Fibroblast of pulmonary artery (primary cell): ENCODE measurements around the gene PIP4K2C.

Experiments
- DNase-seq: peaks from one replicate; pipeline ENCODE4 v3.0.0-alpha.2; 2010; ENCODE audit warnings: low read depth
- H3K4me3 ChIP-seq: replicated peaks from 2 replicates; pipeline ENCODE4 v1.5.1; 2011; ENCODE audit warnings: low read depth, mild to moderate bottlenecking, control low read depth, low read length, moderate library complexity
- CTCF ChIP-seq: IDR thresholded peaks from 2 replicates; pipeline ENCODE4 v1.5.1; 2011; ENCODE audit warnings: mild to moderate bottlenecking, control low read depth, low read length, inconsistent platforms; ENCODE audit errors: missing control alignments

The PIP4K2C gene

GRCh38 chr12:57551637-57552305 lies 39.2 kb upstream of the PIP4K2C start:
- no peak for TF ChIP-seq CTCF
- no peak for DNase-seq

GRCh38 chr12:57552306-57552651 lies 38.7 kb upstream of the PIP4K2C start:
- no peak overlapping the region for H3K4me3 ChIP-seq
- no peak for DNase-seq
- TF ChIP-seq CTCF = no peak

More at GRCh38 chr12:57551637-57552305, 39.2 kb upstream of the PIP4K2C start:
- no peak overlapping the region for H3K4me3 ChIP-seq

- no peak for TF ChIP-seq CTCF
- no peak overlapping the region for H3K4me3 ChIP-seq
- no peak for DNase-seq
Measured at GRCh38 chr12:57552835-57553313, 38.1 kb upstream of the PIP4K2C start.

- DNase-seq = no peak
- no peak for TF ChIP-seq CTCF
- no peak overlapping the region for H3K4me3 ChIP-seq
Measured at GRCh38 chr12:57553343-57554202, 37.4 kb upstream of the PIP4K2C start.

GRCh38 chr12:57554453-57554852 lies 36.5 kb upstream of the PIP4K2C start:
- no peak overlapping the region for H3K4me3 ChIP-seq
- no peak for DNase-seq
- no peak for TF ChIP-seq CTCF

- no peak for DNase-seq
- TF ChIP-seq CTCF = no peak
- no peak overlapping the region for H3K4me3 ChIP-seq
Measured at GRCh38 chr12:57554897-57555296, 36.1 kb upstream of the PIP4K2C start.

- H3K4me3 ChIP-seq = no peak overlapping the region
- no peak for TF ChIP-seq CTCF
- no peak for DNase-seq
Measured at GRCh38 chr12:57558864-57559263, 32.1 kb upstream of the PIP4K2C start.
